A673 (cell line): Measurements from ENCODE around the gene ANKRA2. TPM values are rescaled to one million over a fixed set of nuclear protein-coding genes. Genes with fewer than 3 reads are reported as not detected.

Experiments
- total RNA-seq: library from RNA; stranded (reverse); gene quantifications from 2 replicates; pipeline ENCODE4 v1.2.3, GENCODE V29; 2021

Gene ANKRA2
- total RNA-seq, 1 experiment from 2014 or later = 12.8 TPM

Other genes starting within 250 kb of the ANKRA2 start
- gene FOXD1, start 116.9 kb downstream of the ANKRA2 start, total RNA-seq = 4.4 and 4.5 TPM in 2 replicates
- gene BTF3, start 67.2 kb downstream of the ANKRA2 start, total RNA-seq = 724 and 729 TPM in 2 replicates
- gene UTP15, start 104 bp upstream of the ANKRA2 start, total RNA-seq = 35.4 and 36.6 TPM in 2 replicates
- gene ARHGEF28, start 60.6 kb upstream of the ANKRA2 start, total RNA-seq = 3.4 and 3.5 TPM in 2 replicates